Measurements from ENCODE around the gene UST.

Gene UST

GRCh38 chr6:149087898-149088297 is 341.1 kb downstream of the UST start:
- H2AFZ ChIP-seq (ENCODE audit: low read depth, low read length, severe bottlenecking), result no peak overlapping the region
- no peaks in the 10 kb centered on the region for H3K27me3 ChIP-seq (ENCODE audit: low read length)
- H4K20me1 ChIP-seq (ENCODE audit: low read depth, low read length), result no peaks in the 10 kb centered on the region
- TF ChIP-seq CTCF (IDR thresholded peaks at IDR 0.05; ENCODE audit: insufficient read depth, low read length, poor library complexity, severe bottlenecking) (no peak), EZH2phosphoT487 (conservative IDR thresholded peaks at IDR 0.05; ENCODE audit: low read length) (no peak)
- no peaks in the 10 kb centered on the region for H3K9me3 ChIP-seq (ENCODE audit: insufficient read depth, low read length)
- no peak overlapping the region for H3K9ac ChIP-seq (ENCODE audit: low read length)
- H3K4me3 ChIP-seq (ENCODE audit: insufficient read depth, low read length, poor library complexity, severe bottlenecking), result no peak overlapping the region
- H3K27ac ChIP-seq (ENCODE audit: low read depth, low read length), result no peak overlapping the region
- no peaks in the 10 kb centered on the region for H3F3A ChIP-seq (ENCODE audit: insufficient read depth)
- H3K79me2 ChIP-seq (ENCODE audit: insufficient read depth, low read length), result no peaks in the 10 kb centered on the region
- no peak overlapping the region for H3K4me2 ChIP-seq (ENCODE audit: low read depth, low read length, poor library complexity, severe bottlenecking)
- no peaks in the 10 kb centered on the region for H3K9me2 ChIP-seq (replicated peaks; ENCODE audit: insufficient read depth, low read length)
- H3K36me3 ChIP-seq (ENCODE audit: low read length), result no peaks in the 10 kb centered on the region

- Histone ChIP-seq H3K36me3 (ENCODE audit: low read length) (no peaks in the 10 kb centered on the region), H3K9me2 (replicated peaks; ENCODE audit: insufficient read depth, low read length) (no peaks in the 10 kb centered on the region), H3K27ac (ENCODE audit: low read depth, low read length) (no peak overlapping the region), H2AFZ (ENCODE audit: low read depth, low read length, severe bottlenecking) (no peak overlapping the region), H3K9me3 (ENCODE audit: insufficient read depth, low read length) (no peaks in the 10 kb centered on the region), H3K4me3 (ENCODE audit: insufficient read depth, low read length, poor library complexity, severe bottlenecking) (no peak overlapping the region), H3K9ac (ENCODE audit: low read length) (no peak overlapping the region), H3K4me2 (ENCODE audit: low read depth, low read length, poor library complexity, severe bottlenecking) (no peak overlapping the region), H3K27me3 (ENCODE audit: low read length) (no peaks in the 10 kb centered on the region), H3F3A (ENCODE audit: insufficient read depth) (no peaks in the 10 kb centered on the region), H3K79me2 (ENCODE audit: insufficient read depth, low read length) (no peaks in the 10 kb centered on the region), H4K20me1 (ENCODE audit: low read depth, low read length) (no peaks in the 10 kb centered on the region)
- TF ChIP-seq EZH2phosphoT487 (conservative IDR thresholded peaks at IDR 0.05; ENCODE audit: low read length), result no peak
- no peak for TF ChIP-seq CTCF (IDR thresholded peaks at IDR 0.05; ENCODE audit: insufficient read depth, low read length, poor library complexity, severe bottlenecking)
These were observed 341.5 kb downstream of the UST start for GRCh38 chr6:149088361-149088760.

GRCh38 chr6:149089510-149089909 is 342.7 kb downstream of the UST start:
- Histone ChIP-seq H3K36me3 (ENCODE audit: low read length) (no peaks in the 10 kb centered on the region), H3K27me3 (ENCODE audit: low read length) (no peaks in the 10 kb centered on the region), H3K4me3 (ENCODE audit: insufficient read depth, low read length, poor library complexity, severe bottlenecking) (no peak overlapping the region), H3K27ac (ENCODE audit: low read depth, low read length) (no peak overlapping the region), H3K9ac (ENCODE audit: low read length) (no peak overlapping the region), H3K4me2 (ENCODE audit: low read depth, low read length, poor library complexity, severe bottlenecking) (no peak overlapping the region), H3F3A (ENCODE audit: insufficient read depth) (no peaks in the 10 kb centered on the region), H3K9me2 (replicated peaks; ENCODE audit: insufficient read depth, low read length) (no peaks in the 10 kb centered on the region), H2AFZ (ENCODE audit: low read depth, low read length, severe bottlenecking) (no peak overlapping the region), H3K9me3 (ENCODE audit: insufficient read depth, low read length) (no peaks in the 10 kb centered on the region), H3K79me2 (ENCODE audit: insufficient read depth, low read length) (no peaks in the 10 kb centered on the region), H4K20me1 (ENCODE audit: low read depth, low read length) (no peaks in the 10 kb centered on the region)
- TF ChIP-seq CTCF (IDR thresholded peaks at IDR 0.05; ENCODE audit: insufficient read depth, low read length, poor library complexity, severe bottlenecking) (no peak), EZH2phosphoT487 (conservative IDR thresholded peaks at IDR 0.05; ENCODE audit: low read length) (no peak)

Measured in SU-DHL-6 (cell line).